G401 (cell line): ENCODE measurements around the gene ARID4B. TPM values are rescaled to one million over a fixed set of nuclear protein-coding genes. Genes with fewer than 3 reads are reported as not detected.

Experiments used
- DNase-seq: peaks from one replicate; pipeline ENCODE4 v3.0.0-alpha.2; 2015; ENCODE audit warnings: low spot score
- in situ Hi-C: cut with HindIII; loops from 2 replicates; pipeline ENCODE4 v1.10.0; 2016; ENCODE audit warnings: low sequenced_read_pairs, mixed read lengths
- total RNA-seq: library from RNA; depleted of rRNA; stranded (reverse); fragments of >200 nt; shearing (Covaris generic); gene quantifications from 2 replicates; pipeline ENCODE4 v1.2.3, GENCODE V29; 2014

The ARID4B gene
- total RNA-seq, 1 experiment from 2014 or later, result 11.2 TPM

- DNase-seq, result no peak
- in situ Hi-C loops, result no loop called here
Measured at GRCh38 chr1:235307158-235308124, 20.5 kb downstream of the ARID4B start.

- in situ Hi-C loops, result no loop called here
- no peak for DNase-seq
Measured at GRCh38 chr1:235304549-235305451, 23.2 kb downstream of the ARID4B start.

DNA sequence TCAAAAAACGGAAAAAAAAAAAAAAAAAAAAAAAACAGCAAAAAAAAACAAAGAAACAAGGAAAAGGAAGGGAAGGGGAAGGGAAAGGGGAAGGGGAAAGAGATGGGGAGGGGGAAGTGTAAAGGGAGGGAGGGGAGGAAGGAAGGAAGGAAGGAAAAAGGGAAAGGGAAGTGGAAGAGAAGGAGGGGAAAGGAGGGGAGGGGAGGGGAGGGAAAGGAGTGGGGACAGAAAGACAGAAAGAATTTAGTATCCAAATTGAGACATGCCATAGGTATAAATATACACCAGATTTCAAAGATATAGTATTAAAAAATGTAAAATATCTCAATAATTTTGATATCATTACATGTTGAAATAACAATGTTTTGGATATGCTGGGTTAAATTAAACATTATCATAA, 25.8 kb downstream of the ARID4B start:
- DNase-seq, result no peak
- in situ Hi-C loops, result no loop called here

DNA sequence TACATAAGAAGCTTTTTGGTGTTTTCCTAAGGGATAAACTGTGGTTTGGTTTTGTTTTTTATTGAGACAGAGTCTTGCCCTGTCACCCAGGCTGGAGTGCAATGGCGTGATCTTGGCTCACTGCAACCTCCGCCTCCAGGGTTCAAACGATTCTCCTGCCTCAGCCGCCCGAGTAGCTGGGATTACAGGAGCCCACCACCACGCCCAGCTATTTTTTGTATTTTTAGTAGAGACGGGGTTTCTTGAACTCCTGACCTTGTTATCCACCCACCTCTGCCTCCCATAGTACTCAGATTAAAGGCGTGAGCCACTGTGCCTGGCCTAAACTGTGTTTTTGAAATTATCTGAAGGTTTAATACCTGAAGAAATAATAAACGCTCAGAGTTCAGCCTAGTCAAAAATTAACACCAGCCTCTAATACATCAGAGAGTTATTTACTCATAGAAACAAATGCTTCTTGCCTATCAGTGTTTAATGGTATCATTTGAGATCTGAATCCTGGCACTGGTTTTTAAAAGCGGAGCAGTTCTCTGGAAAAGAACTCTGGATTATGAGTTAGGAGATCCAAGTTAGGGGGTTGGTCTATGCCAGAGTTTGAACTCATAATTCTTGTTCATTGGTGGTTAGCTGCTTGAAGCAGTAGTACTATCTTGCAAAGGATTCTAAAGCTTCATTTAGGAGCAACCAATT, 28.7 kb downstream of the ARID4B start:
- no peak for DNase-seq
- in situ Hi-C loops, result no loop called here

DNA sequence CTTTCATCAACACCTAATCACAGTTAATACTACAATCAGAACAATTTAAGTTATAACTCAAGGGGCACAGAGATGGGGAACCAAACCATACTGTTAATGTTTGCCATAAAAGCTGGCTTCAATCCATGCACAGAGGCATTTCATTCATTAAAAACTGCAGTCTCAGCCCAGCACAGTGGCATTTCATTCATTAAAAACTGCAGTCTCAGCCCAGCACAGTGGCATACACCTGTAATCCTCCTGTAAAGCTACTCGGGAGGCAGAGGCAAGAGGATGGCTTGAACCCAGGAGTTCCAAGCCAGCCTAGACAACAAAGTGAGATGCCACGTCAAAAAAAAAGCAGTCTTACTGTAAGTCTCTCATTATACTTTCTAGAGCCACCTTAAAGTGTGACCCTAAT, 29.2 kb downstream of the ARID4B start:
- DNase-seq, result no peak
- in situ Hi-C loops, result no loop called here

DNA sequence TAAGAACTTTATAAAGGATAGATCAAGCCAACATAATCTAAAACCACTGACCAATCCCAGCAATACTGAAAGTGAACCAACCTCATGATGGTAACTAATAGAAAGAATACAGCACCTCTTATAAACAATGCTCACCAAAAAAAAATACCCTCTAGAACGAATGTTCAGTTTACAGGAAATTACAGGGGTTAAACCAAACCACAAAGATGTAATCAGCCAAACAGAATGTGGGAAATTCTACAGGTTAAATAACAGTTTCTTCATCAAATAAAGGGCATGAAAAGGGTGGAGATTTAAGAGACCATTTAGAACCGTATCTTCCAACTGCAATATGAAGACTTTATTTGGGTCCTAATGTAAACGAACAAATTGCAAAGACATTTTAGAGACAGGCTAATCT, 30.4 kb downstream of the ARID4B start:
- in situ Hi-C loops, result no loop called here
- DNase-seq, result no peak

DNA sequence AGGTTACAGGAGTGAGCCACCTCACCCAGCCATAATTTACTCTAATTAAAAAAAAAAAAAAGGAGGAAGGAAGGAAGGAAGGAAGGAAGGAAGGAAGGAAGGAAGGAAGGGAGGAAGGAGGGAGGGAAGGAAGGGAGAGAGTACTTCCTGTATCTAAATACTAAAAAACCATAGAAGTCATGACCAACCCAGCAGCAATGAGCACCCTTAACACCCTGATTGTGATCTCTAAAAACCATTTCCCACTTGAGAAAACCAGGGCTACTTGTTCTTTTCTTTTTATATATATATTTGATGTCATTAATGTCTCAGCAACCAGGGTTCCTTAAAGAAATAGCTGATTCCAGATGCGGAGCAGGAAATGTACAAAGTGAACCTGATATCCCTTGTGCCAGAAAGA, 31.2 kb downstream of the ARID4B start:
- DNase-seq, result no peak
- in situ Hi-C loops, result no loop called here

DNA sequence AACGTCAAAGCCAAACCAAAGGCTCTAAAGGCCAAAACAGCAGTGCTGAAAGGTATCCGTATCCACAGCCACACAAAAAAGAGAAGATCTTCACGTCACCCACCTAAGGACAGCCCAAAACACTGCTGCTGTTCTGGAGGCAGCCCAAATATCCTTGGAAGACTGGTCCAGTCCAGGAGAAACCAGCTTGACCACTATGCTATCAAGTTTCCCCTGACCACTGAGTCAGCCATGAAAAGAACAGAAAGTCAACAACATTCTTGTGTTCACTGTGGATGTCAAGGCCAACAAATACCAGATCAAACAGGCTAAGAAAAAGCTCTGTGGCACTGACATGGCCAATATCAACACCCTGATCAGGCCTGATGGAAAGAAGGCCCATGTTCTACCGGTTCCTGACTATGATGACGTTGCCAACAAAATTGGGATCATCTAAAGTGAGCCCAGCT, 32.1 kb downstream of the ARID4B start:
- no peak for DNase-seq
- in situ Hi-C loops, result no loop called here

DNA sequence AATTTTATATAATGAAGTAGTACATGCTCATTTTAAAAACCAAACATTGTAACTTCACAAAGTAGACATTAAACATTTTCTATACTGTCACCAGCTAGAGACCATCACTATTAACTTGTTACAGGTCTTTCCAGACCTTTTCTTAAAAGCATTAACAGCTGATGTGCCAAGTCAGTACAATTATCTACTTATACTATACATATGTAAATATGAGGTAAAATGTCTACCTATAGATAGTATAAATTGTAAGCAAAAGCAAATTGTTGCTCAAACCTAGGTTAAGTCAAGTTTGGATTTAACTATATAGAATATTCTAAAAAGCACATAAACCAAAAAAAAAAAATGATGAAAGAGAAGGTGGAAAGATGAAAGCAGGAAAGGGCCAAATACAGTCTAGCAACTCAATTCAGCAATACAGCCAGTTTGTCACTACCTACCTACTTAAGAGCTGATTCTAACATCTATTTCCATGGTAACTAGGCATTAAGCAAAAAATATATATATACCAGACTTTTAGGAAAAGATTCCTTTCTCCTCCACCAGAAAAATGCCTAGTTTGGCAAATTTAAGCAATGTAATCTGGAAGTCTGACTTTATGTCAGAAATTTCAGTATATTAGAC, 34.5 kb downstream of the ARID4B start:
- DNase-seq, result no peak
- in situ Hi-C loops, result no loop called here

- in situ Hi-C loops, result no loop called here
- DNase-seq, result no peak
Measured at GRCh38 chr1:235292790-235293189, 35.2 kb downstream of the ARID4B start.

- in situ Hi-C loops, result no loop called here
- no peak for DNase-seq
Measured at GRCh38 chr1:235291599-235292091, 36.3 kb downstream of the ARID4B start.

- no peak for DNase-seq
- in situ Hi-C loops, result no loop called here
Measured at GRCh38 chr1:235290740-235291502, 37.1 kb downstream of the ARID4B start.

DNA sequence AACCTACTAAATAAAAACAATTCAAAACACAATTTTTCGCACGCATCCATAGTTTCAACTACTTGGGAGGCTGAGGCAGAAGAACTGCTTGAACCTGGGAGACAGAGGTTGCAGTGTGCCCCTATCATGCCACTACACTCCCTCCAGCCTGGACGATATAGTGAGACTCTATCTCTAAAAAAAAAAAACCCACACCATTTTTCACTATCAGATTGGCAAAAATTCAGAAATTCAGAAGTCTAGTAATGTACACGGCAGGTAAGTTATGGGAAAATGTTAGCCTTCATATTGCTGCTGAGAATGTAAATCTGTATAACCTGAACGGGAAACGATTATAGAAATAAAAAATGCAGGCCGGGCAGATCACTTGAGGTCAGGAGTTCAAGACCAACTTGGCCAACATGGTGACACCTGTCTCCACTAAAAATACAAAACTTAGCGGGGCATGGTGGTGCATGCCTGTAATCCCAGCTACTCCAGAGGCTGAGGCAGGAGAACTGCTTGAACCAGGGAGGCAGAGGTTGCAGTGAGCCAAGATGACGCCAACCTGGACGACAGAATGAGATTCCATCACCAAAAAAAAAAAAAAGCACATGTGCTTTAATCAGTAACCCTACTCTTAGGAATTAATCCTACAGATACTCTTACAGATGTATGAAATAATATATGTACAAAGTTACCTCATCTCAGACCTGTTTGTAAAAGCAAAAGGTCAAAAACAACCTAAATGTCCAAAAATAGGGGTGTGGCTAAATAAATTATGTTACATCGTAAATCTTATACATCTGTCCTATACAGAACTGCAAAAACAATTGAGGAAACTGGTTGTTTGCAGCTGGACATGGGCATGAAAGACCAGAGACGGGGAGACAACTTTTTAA, 37.9 kb downstream of the ARID4B start:
- in situ Hi-C loops, result no loop called here
- no peak for DNase-seq

DNA sequence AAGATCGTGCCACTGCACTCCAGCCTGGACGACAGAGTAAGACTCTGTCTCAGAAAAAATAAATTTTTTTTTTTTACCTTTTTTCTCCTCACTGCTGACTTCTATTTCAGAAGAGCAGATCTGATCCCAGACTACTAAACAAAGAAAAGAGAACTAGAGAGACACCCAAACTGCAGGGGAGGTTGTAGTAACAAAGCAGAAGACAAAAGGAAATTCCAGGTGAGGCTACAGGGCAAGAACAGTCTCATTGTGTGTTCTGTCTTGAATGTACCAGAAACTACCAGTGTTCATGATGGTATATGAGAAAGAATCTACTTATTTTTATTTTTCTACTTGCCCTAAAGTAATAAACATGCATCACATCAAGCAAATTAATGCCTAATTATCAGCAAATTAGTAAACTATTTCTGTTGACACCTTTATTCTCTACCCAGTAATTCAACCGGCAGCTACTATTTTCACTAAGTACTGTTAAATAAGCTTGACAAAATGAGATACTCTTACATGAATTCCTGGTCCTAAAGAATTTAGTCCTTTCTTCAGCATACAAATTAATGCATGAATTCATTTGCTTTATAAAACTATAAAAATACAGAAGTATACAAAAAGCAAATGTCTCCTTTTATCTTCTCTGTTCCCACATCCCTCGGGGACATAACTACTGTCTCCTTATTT, 40.6 kb downstream of the ARID4B start:
- DNase-seq, result no peak
- in situ Hi-C loops, result no loop called here

DNA sequence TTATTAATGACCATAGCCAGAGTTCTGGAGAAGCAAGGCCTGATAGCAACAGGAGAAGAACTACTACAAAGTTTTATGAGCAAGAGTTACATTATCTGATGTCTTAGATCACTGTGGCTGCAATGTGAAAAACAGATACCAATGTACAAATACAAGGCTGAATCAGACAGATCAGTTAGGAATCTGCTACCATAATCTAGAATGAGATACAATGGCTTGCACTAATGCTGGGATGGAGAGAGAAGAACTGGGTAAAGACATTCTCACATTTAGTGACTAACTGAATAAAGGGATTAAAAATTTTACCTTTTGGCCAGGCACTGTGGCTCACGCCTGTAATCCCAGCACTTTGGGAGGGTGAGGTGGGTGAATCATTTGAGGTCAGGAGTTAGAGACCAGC, 41.3 kb downstream of the ARID4B start:
- in situ Hi-C loops, result no loop called here
- no peak for DNase-seq

- in situ Hi-C loops, result no loop called here
- DNase-seq, result no peak
Measured at GRCh38 chr1:235284231-235284769, 43.7 kb downstream of the ARID4B start.
